Measurements from ENCODE around the gene INTS15. TPM values are rescaled to one million over a fixed set of nuclear protein-coding genes. Genes with fewer than 3 reads are reported as not detected.
"Not testable (repeated sequence)": the region's sequence is repeated elsewhere in the genome, so short reads cannot be mapped to it uniquely, and the experiment has no call there.

The INTS15 gene
- polyA plus RNA-seq, 1 donor from 2014 or later: 36.2 TPM

DNA sequence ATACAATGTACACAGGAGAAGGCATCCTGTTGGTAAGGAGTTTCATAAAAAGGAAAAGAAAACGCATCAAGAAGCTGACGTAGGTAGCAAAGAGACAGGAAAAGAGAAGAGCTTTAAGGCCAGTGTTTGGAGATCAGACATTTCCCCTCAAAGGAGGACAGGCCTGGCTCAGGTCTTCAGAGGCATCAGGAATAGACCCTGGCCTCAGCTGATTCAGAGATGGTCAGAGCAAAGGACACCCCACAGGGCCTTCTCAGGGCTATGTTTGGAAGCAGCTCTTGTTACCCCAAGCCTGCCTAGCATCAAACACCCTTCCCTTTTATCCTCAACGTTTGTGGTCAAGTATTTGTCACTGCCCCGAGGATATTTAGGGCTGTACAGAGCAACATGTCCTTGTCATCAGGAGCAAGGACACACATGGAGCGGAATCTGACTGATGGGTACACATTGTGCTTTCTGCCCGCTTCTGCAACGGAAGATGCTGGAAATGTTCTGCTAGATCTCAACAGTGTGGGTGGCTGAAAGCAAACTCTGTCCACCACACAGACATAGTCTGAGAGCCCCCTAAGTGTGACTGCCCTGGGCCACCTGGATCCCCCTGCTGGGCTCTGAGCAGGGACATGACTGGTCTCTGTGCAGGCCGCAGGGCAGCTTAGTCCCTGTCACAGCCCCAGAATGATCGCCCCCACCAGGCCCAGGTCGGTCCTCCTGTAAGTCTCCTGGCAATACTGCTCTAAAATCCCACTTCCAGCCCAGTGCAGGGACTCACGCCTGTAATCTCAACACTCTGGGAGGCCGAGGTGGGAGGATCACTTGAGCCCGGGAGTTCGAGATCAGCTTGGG, 13.6 kb upstream of the INTS15 start:
- no peaks in the 10 kb centered on the region for H3F3A ChIP-seq (ENCODE audit: insufficient read depth, low read length, poor library complexity, severe bottlenecking)
- H3K79me2 ChIP-seq (replicated peaks; ENCODE audit: insufficient read depth, low read length): no peaks in the 10 kb centered on the region
- TF ChIP-seq TAF1 (IDR thresholded peaks at IDR 0.05; ENCODE audit: low read depth) (no peak), EZH2 (IDR thresholded peaks at IDR 0.05; ENCODE audit: borderline replicate concordance, insufficient read depth, low read length, poor library complexity, severe bottlenecking) (no peak), SMC3 (conservative IDR thresholded peaks at IDR 0.05; ENCODE audit: poor library complexity) (no peak), EP300 (conservative IDR thresholded peaks at IDR 0.05; ENCODE audit: poor library complexity, severe bottlenecking) (no peak), MXI1 (conservative IDR thresholded peaks at IDR 0.05; ENCODE audit: poor library complexity, severe bottlenecking) (no peak), POLR2AphosphoS5 (IDR thresholded peaks at IDR 0.05) (no peak), RAD21 (conservative IDR thresholded peaks at IDR 0.05) (no peak)
- TF ChIP-seq, protein P1, sequence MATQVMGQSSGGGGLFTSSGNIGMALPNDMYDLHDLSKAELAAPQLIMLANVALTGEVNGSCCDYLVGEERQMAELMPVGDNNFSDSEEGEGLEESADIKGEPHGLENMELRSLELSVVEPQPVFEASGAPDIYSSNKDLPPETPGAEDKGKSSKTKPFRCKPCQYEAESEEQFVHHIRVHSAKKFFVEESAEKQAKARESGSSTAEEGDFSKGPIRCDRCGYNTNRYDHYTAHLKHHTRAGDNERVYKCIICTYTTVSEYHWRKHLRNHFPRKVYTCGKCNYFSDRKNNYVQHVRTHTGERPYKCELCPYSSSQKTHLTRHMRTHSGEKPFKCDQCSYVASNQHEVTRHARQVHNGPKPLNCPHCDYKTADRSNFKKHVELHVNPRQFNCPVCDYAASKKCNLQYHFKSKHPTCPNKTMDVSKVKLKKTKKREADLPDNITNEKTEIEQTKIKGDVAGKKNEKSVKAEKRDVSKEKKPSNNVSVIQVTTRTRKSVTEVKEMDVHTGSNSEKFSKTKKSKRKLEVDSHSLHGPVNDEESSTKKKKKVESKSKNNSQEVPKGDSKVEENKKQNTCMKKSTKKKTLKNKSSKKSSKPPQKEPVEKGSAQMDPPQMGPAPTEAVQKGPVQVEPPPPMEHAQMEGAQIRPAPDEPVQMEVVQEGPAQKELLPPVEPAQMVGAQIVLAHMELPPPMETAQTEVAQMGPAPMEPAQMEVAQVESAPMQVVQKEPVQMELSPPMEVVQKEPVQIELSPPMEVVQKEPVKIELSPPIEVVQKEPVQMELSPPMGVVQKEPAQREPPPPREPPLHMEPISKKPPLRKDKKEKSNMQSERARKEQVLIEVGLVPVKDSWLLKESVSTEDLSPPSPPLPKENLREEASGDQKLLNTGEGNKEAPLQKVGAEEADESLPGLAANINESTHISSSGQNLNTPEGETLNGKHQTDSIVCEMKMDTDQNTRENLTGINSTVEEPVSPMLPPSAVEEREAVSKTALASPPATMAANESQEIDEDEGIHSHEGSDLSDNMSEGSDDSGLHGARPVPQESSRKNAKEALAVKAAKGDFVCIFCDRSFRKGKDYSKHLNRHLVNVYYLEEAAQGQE (IDR thresholded peaks at IDR 0.05; ENCODE audit: borderline replicate concordance): no peak
- TF ChIP-seq, protein P2, sequence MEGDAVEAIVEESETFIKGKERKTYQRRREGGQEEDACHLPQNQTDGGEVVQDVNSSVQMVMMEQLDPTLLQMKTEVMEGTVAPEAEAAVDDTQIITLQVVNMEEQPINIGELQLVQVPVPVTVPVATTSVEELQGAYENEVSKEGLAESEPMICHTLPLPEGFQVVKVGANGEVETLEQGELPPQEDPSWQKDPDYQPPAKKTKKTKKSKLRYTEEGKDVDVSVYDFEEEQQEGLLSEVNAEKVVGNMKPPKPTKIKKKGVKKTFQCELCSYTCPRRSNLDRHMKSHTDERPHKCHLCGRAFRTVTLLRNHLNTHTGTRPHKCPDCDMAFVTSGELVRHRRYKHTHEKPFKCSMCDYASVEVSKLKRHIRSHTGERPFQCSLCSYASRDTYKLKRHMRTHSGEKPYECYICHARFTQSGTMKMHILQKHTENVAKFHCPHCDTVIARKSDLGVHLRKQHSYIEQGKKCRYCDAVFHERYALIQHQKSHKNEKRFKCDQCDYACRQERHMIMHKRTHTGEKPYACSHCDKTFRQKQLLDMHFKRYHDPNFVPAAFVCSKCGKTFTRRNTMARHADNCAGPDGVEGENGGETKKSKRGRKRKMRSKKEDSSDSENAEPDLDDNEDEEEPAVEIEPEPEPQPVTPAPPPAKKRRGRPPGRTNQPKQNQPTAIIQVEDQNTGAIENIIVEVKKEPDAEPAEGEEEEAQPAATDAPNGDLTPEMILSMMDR (IDR thresholded peaks at IDR 0.05; ENCODE audit: poor library complexity, severe bottlenecking): no peak
- no peak overlapping the region for H3K9ac ChIP-seq (ENCODE audit: low read length)
- no peaks in the 10 kb centered on the region for H3K36me3 ChIP-seq (ENCODE audit: insufficient read depth, low read length)
- H3K9me3 ChIP-seq (ENCODE audit: low read length): no peaks in the 10 kb centered on the region
- H4K20me1 ChIP-seq (ENCODE audit: insufficient read depth): no peaks in the 10 kb centered on the region
- peak overlapping the region; percentile 33 for H2AFZ ChIP-seq (ENCODE audit: low read depth, low read length)
- peak overlapping the region; percentile 12 for H3K27ac ChIP-seq (ENCODE audit: low read length)
- no peak overlapping the region for H3K4me3 ChIP-seq (ENCODE audit: low read length)
- H3K4me2 ChIP-seq (ENCODE audit: low read length): no peak overlapping the region
- no peaks in the 10 kb centered on the region for H3K27me3 ChIP-seq (ENCODE audit: insufficient read depth, low read depth, low read length)
- no peaks in the 10 kb centered on the region for H3K9me2 ChIP-seq (ENCODE audit: insufficient read depth, low read length)

DNA sequence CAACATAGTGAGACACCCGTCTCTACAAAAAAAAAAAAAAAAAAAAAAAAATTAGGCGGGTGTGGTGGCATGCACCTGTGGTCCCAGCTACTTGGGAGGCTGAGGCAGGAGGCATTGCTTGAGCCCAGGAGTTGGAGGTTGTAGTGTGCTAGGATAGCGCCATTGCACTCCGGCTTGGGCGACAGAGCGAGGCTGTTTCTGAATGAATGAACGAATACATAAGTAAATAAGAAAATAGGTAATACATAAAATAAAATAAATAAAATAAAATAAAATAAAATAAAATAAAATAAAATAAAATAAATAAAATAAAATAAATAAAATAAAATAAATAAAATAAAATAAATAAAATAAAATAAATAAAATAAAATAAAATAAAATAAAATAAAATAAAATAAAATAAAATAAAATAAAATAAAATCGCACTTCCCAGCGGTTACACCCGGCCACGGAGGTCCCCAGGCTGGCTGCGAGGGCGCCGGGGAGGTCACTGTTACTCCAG, 12.9 kb upstream of the INTS15 start:
- Histone ChIP-seq H2AFZ (ENCODE audit: low read depth, low read length) (peak overlapping the region; percentile 65), H3K9ac (ENCODE audit: low read length) (peak overlapping the region; percentile 89), H3K27ac (ENCODE audit: low read length) (peak overlapping the region; percentile 76), H3K4me3 (ENCODE audit: low read length) (peak overlapping the region; percentile 81)
- not testable (repeated sequence) for H3K9me2 ChIP-seq (ENCODE audit: insufficient read depth, low read length); H4K20me1 ChIP-seq (ENCODE audit: insufficient read depth); H3K79me2 ChIP-seq (replicated peaks; ENCODE audit: insufficient read depth, low read length); H3K9me3 ChIP-seq (ENCODE audit: low read length); H3F3A ChIP-seq (ENCODE audit: insufficient read depth, low read length, poor library complexity, severe bottlenecking); H3K27me3 ChIP-seq (ENCODE audit: insufficient read depth, low read depth, low read length); H3K36me3 ChIP-seq (ENCODE audit: insufficient read depth, low read length); H3K4me2 ChIP-seq (ENCODE audit: low read length)
